ENCODE data around the gene NAAA. TPM values are rescaled to one million over a fixed set of nuclear protein-coding genes. Genes with fewer than 3 reads are reported as not detected.
"Not testable (repeated sequence)": the region's sequence is repeated elsewhere in the genome, so short reads cannot be mapped to it uniquely, and the experiment has no call there.

NAAA gene
- total and polyA plus RNA-seq, 2 of the 13 experiments (the other 11 are each of a cell fraction or from before 2014, with no cell fraction given): 22.4 to 24.6 TPM

DNA sequence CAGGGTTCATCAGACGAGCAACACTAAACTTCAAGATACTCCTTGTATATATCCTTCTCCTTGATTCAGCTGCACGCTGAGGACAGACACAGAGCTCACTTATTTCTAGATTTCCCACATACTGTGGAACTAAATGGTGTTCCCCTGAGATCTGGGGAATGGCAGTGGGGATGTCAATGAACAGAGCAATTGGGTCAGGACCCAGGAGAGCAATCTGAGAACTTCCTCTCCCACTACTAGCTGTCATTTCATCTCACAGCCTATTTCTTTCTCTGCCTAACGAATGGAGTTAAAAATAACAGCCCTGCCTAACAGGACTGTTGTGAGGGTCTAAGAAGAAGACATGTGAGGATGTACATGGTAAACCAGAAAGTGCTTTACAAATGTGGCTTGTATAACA, 10.7 kb downstream of the NAAA start:
- intact Hi-C loops (cut with micrococcal nuclease; ENCODE audit: unreplicated experiment): no loop called here
- Histone ChIP-seq H3K27ac (ENCODE audit: extremely low read length, insufficient read depth, low read length) (no peak overlapping the region), H3K79me2 (ENCODE audit: insufficient read depth, low read length) (no peaks in the 10 kb centered on the region), H2AFZ (ENCODE audit: low read length) (no peak overlapping the region), H3K4me3 (replicated peaks in 1 of 3; ENCODE audit: insufficient read depth in 1 of 3, low read depth in 2 of 3, low read length in 3 of 3) (no peak overlapping the region), H3K9me3 (ENCODE audit: low read length) (no peaks in the 10 kb centered on the region), H3K27me3 (ENCODE audit: control insufficient read depth in 1 of 2, insufficient read depth in 2 of 2, low read length in 2 of 2) (no peaks in the 10 kb centered on the region), H3K9ac (ENCODE audit: insufficient read depth, low read depth, low read length) (no peak overlapping the region), H3K36me3 (replicated peaks in 1 of 2; ENCODE audit: control insufficient read depth in 1 of 2, insufficient read depth in 2 of 2, low read length in 2 of 2) (0 out of 5 replicates have a peak, but pooled peaks cover 0 to 2% of the 10 kb centered on the region in 2 experiments), H3K4me1 (ENCODE audit: insufficient read depth, low read length) (peaks cover 3% of the 10 kb centered on the region; the same call in 1 of the 2 replicates), H3K4me2 (ENCODE audit: low read depth, low read length) (no peak overlapping the region), H4K20me1 (ENCODE audit: insufficient read depth, low read length) (no peaks in the 10 kb centered on the region)
- 94% methylated on average over 3 of the region's 3 CpGs for WGBS (ENCODE audit: low lambda C conversion rate)
- DNase-seq (ENCODE audit: low spot score) (no peak), FAIRE-seq (no peak), ATAC-seq (no peak)
- no TSS peak for BruUV-seq (replicated peaks)
- in situ Hi-C loops (cut with HindIII; ENCODE audit: extremely low pct_ligation_motif_present, low pct_unique_long_range_greater_than_20kb): no loop called here
- TF ChIP-seq ZBTB42 (CRISPR knock-in tag; IDR thresholded peaks at IDR 0.05): no peak
- no peak for TF ChIP-seq KLF13 (CRISPR knock-in tag; IDR thresholded peaks at IDR 0.05)
- TF ChIP-seq ZNF792 (CRISPR knock-in tag; IDR thresholded peaks at IDR 0.05): no peak
- no peak for TF ChIP-seq ZNF552 (CRISPR knock-in tag; IDR thresholded peaks at IDR 0.05; ENCODE audit: borderline replicate concordance)
- no peak for TF ChIP-seq HCFC1 (IDR thresholded peaks at IDR 0.05; ENCODE audit: low read depth, low read length)
- TF ChIP-seq ZSCAN20 (CRISPR knock-in tag; IDR thresholded peaks at IDR 0.05; ENCODE audit: borderline replicate concordance): no peak
- TF ChIP-seq, protein P1, sequence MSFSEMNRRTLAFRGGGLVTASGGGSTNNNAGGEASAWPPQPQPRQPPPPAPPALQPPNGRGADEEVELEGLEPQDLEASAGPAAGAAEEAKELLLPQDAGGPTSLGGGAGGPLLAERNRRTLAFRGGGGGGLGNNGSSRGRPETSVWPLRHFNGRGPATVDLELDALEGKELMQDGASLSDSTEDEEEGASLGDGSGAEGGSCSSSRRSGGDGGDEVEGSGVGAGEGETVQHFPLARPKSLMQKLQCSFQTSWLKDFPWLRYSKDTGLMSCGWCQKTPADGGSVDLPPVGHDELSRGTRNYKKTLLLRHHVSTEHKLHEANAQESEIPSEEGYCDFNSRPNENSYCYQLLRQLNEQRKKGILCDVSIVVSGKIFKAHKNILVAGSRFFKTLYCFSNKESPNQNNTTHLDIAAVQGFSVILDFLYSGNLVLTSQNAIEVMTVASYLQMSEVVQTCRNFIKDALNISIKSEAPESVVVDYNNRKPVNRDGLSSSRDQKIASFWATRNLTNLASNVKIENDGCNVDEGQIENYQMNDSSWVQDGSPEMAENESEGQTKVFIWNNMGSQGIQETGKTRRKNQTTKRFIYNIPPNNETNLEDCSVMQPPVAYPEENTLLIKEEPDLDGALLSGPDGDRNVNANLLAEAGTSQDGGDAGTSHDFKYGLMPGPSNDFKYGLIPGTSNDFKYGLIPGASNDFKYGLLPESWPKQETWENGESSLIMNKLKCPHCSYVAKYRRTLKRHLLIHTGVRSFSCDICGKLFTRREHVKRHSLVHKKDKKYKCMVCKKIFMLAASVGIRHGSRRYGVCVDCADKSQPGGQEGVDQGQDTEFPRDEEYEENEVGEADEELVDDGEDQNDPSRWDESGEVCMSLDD (CRISPR knock-in tag; IDR thresholded peaks at IDR 0.05; ENCODE audit: borderline replicate concordance): no peak
- TF ChIP-seq RXRA (CRISPR knock-in tag; IDR thresholded peaks at IDR 0.05): no peak
- TF ChIP-seq ZNF737 (CRISPR knock-in tag; IDR thresholded peaks at IDR 0.05; ENCODE audit: borderline replicate concordance): no peak
- ChIA-PET CTCF (ENCODE audit: low intra/inter-chr PET ratio, low total read pairs) (no interaction called here), POLR2A (no interaction called here)

DNA sequence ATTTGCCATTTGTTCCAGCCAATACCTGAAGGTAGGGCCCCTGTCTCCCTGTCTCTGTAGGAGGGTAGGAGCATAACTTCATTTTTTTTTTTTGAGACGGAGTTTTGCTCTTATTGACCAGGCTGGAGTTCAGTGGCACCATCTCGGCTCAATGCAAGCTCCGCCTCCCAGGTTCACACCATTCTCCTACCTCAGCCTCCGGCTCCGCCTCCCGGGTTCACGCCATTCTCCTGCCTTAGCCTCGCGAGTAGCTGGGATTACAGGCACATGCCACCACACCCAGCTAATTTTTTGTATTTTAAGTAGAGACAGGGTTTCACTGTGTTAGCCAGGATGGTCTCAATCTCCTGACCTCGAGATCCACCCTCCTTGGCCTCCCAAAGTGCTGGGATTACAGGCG, 15.9 kb downstream of the NAAA start:
- 93% methylated on average over 11 of the region's 11 CpGs for WGBS (ENCODE audit: low lambda C conversion rate)
- H4K20me1 ChIP-seq (ENCODE audit: insufficient read depth, low read length); H3K79me2 ChIP-seq (ENCODE audit: insufficient read depth, low read length); in situ Hi-C loops (cut with HindIII; ENCODE audit: extremely low pct_ligation_motif_present, low pct_unique_long_range_greater_than_20kb); BruUV-seq (replicated peaks); intact Hi-C loops (cut with micrococcal nuclease; ENCODE audit: unreplicated experiment); H3K36me3 ChIP-seq (replicated peaks in 1 of 2; ENCODE audit: control insufficient read depth in 1 of 2, insufficient read depth in 2 of 2, low read length in 2 of 2); DNase-seq (ENCODE audit: low spot score); H3K27ac ChIP-seq (ENCODE audit: extremely low read length, insufficient read depth, low read length); CTCF ChIA-PET (ENCODE audit: low intra/inter-chr PET ratio, low total read pairs); H3K4me3 ChIP-seq (replicated peaks in 1 of 3; ENCODE audit: insufficient read depth in 1 of 3, low read depth in 2 of 3, low read length in 3 of 3); FAIRE-seq; H3K9ac ChIP-seq (ENCODE audit: insufficient read depth, low read depth, low read length); H3K27me3 ChIP-seq (ENCODE audit: control insufficient read depth in 1 of 2, insufficient read depth in 2 of 2, low read length in 2 of 2); H3K4me2 ChIP-seq (ENCODE audit: low read depth, low read length); H3K9me3 ChIP-seq (ENCODE audit: low read length); H2AFZ ChIP-seq (ENCODE audit: low read length); ATAC-seq: not testable (repeated sequence)
- POLR2A ChIA-PET: interaction anchor here (1.3 kb wide), 1 partner anchor 16 kb away, joined by 4 read pairs; the partner anchor contains the start of gene NAAA
- H3K4me1 ChIP-seq (ENCODE audit: insufficient read depth, low read length): peaks cover 21% of the 10 kb centered on the region

All from HepG2 (cell line).